HCT116 (cell line): ENCODE data around the gene HSPA12A. TPM values are rescaled to one million over a fixed set of nuclear protein-coding genes. Genes with fewer than 3 reads are reported as not detected.

Experiments
- ATAC-seq: fragments of 200-7000 bp; cut with Tn5 transposase; 2 replicates; pipeline ENCODE4 v1.9.1; 2020; ENCODE audit warnings: mild to moderate bottlenecking, moderate library complexity
- BruUV-seq: library from RNA; stranded (reverse); fragments of 400-500 nt; replicated peaks from 2 replicates; lab custom pipeline; 2021; lab: Mats Ljungman, UMichigan
- CTCF ChIA-PET: fragments of 300-600 bp; sonication (Branson Sonifier 250); formaldehyde crosslinking; loops from one replicate; lab custom pipeline; 2021; ENCODE audit warnings: antibody characterized with exemption; lab: Charles Lee
- POLR2A ChIA-PET: fragments of 300-600, 350-600 bp; sonication (Branson Sonifier 250); formaldehyde crosslinking; loops from one replicate; lab custom pipeline; 2021; ENCODE audit warnings: antibody characterized with exemption; lab: Charles Lee
- RAD21 ChIA-PET, 2 experiments: fragments of 300-600 bp; sonication (Branson Sonifier 250); formaldehyde crosslinking; loops; one replicate each; lab custom pipeline; 2023; ENCODE audit warnings: low total read pairs in 2 of 2; ENCODE audit not compliant: uncharacterized antibody in 2 of 2, unreplicated experiment in 2 of 2, low non-redundant PET in 1 of 2; lab: Charles Lee
- DNase-seq: peaks from one replicate; pipeline ENCODE4 v3.0.0-alpha.2; 2010; ENCODE audit warnings: low read depth, low spot score
- H2AFZ ChIP-seq: fragments of 200-600 bp; shearing (Covaris generic), sonication (generic); 2 replicates; pipeline ENCODE4 v1.6.1; 2017; ENCODE audit warnings: low read depth, mixed run types, mixed read lengths, antibody characterized with exemption, low read length; ENCODE audit not compliant: poor library complexity, severe bottlenecking
- H3K27ac ChIP-seq: 2 replicates; pipeline ENCODE4 v1.5.1; 2012; ENCODE audit warnings: low read depth, low read length
- H3K27me3 ChIP-seq: fragments of 200-600 bp; sonication (generic); 2 replicates; pipeline ENCODE4 v1.6.1; 2016; ENCODE audit warnings: mixed run types, low read length, mixed read lengths; ENCODE audit not compliant: insufficient read depth
- H3K36me3 ChIP-seq, 2 experiments: fragments of 200-500 bp in 1 of 2; fragments of 200-600 bp in 1 of 2; sonication (Bioruptor generic) in 1 of 2; sonication (generic) in 1 of 2; 2 replicates each; pipeline versions ENCODE4 v1.5.1 to v1.6.1; 2014 to 2016; ENCODE audit warnings: low read length in 2 of 2, inconsistent platforms in 1 of 2, mixed read lengths in 1 of 2, mixed run types in 1 of 2; ENCODE audit not compliant: insufficient read depth in 2 of 2, control insufficient read depth in 1 of 2
- H3K4me1 ChIP-seq, 2 experiments: fragments of 200-600 bp in 1 of 2; sonication (generic) in 1 of 2; 2 replicates each; pipeline versions ENCODE4 v1.5.1 to v1.6.1; 2012 to 2017; ENCODE audit warnings: low read length in 2 of 2, inconsistent platforms in 1 of 2, mild to moderate bottlenecking in 1 of 2, mixed read lengths in 1 of 2, mixed run types in 1 of 2, moderate library complexity in 1 of 2; ENCODE audit not compliant: insufficient read depth in 2 of 2, control insufficient read depth in 1 of 2
- H3K4me2 ChIP-seq: fragments of 200-600 bp; sonication (generic); 2 replicates; pipeline ENCODE4 v1.6.1; 2017; ENCODE audit warnings: mixed run types, low read length, mixed read lengths
- H3K4me3 ChIP-seq, 2 experiments: fragments of 200-600 bp in 1 of 2; sonication (generic) in 1 of 2; replicated peaks in 1 of 2; 2 replicates each; pipeline ENCODE4 v1.5.1; 2011 to 2016; ENCODE audit warnings: low read length in 2 of 2, control low read depth in 1 of 2, low read depth in 1 of 2, mild to moderate bottlenecking in 1 of 2, mixed read lengths in 1 of 2, mixed run types in 1 of 2
- H3K79me2 ChIP-seq: fragments of 200-600 bp; sonication (generic); 2 replicates; pipeline ENCODE4 v1.6.1; 2017; ENCODE audit warnings: mild to moderate bottlenecking, mixed run types, low read length, moderate library complexity, mixed read lengths; ENCODE audit not compliant: insufficient read depth
- H3K9ac ChIP-seq: fragments of 200-600 bp; sonication (generic); 2 replicates; pipeline ENCODE4 v1.6.1; 2016; ENCODE audit warnings: low read length, mixed read lengths
- H3K9me2 ChIP-seq: fragments of 200-600 bp; sonication (generic), shearing (Covaris generic); 2 replicates; pipeline ENCODE4 v1.6.1; 2017; ENCODE audit warnings: mixed run types, mild to moderate bottlenecking, moderate library complexity; ENCODE audit not compliant: insufficient read depth
- H3K9me3 ChIP-seq, 2 experiments: fragments of 200-500 bp in 1 of 2; fragments of 200-600 bp in 1 of 2; sonication (Bioruptor generic) in 1 of 2; sonication (generic) in 1 of 2; 2 replicates each; pipeline ENCODE4 v1.6.1; 2014 to 2017; ENCODE audit warnings: low read length in 2 of 2, mixed read lengths in 2 of 2, inconsistent platforms in 1 of 2, low read depth in 1 of 2, mild to moderate bottlenecking in 1 of 2, mixed run types in 1 of 2, moderate library complexity in 1 of 2; ENCODE audit not compliant: control insufficient read depth in 1 of 2, insufficient read depth in 1 of 2
- H4K20me1 ChIP-seq: fragments of 200-600 bp; sonication (generic), shearing (Covaris generic); 2 replicates; pipeline ENCODE4 v1.6.1; 2017; ENCODE audit warnings: mixed run types, mild to moderate bottlenecking, moderate library complexity; ENCODE audit not compliant: insufficient read depth
- ATF3 ChIP-seq: IDR thresholded peaks from 2 replicates; pipeline ENCODE4 v1.6.1; 2012
- CBX3 ChIP-seq: IDR thresholded peaks from 2 replicates; pipeline ENCODE4 v1.6.1; 2012; ENCODE audit warnings: low read depth
- CTCF ChIP-seq, 3 experiments: fragments of 200-600 bp in 1 of 3; sonication (generic) in 1 of 3; IDR thresholded peaks in 2 of 3; conservative IDR thresholded peaks in 1 of 3; 2 replicates each; pipeline ENCODE4 v1.5.1; 2012 to 2017; ENCODE audit warnings: low read depth in 2 of 3, low read length in 2 of 3, antibody characterized with exemption in 1 of 3, borderline replicate concordance in 1 of 3, control low read depth in 1 of 3, mild to moderate bottlenecking in 1 of 3, mixed read lengths in 1 of 3, mixed run types in 1 of 3, moderate library complexity in 1 of 3; ENCODE audit not compliant: insufficient read depth in 1 of 3
- ELF1 ChIP-seq: IDR thresholded peaks from 2 replicates; pipeline ENCODE4 v1.6.1; 2012; ENCODE audit warnings: low read depth, borderline replicate concordance
- EZH2 ChIP-seq: fragments of 200-600 bp; sonication (generic); IDR thresholded peaks from 2 replicates; pipeline ENCODE4 v1.6.1; 2017; ENCODE audit warnings: antibody characterized with exemption, mixed run types
- FOSL1 ChIP-seq: IDR thresholded peaks from 2 replicates; pipeline ENCODE4 v1.6.1; 2012; ENCODE audit warnings: low read depth
- POLR2A ChIP-seq: IDR thresholded peaks from 2 replicates; pipeline ENCODE4 v1.7.0; 2011; ENCODE audit warnings: borderline replicate concordance; ENCODE audit not compliant: insufficient read depth, insufficient read length; ENCODE audit errors: extremely low read depth
- POLR2AphosphoS5 ChIP-seq: IDR thresholded peaks from 2 replicates; pipeline ENCODE4 v1.6.1; 2011; ENCODE audit warnings: mild to moderate bottlenecking, low read depth, low read length, moderate library complexity
- REST ChIP-seq: IDR thresholded peaks from 2 replicates; pipeline ENCODE4 v1.6.1; 2012; ENCODE audit warnings: low read depth
- SIN3A ChIP-seq: IDR thresholded peaks from 2 replicates; pipeline ENCODE4 v1.6.1; 2012; ENCODE audit warnings: low read depth
- SP1 ChIP-seq: IDR thresholded peaks from 2 replicates; pipeline ENCODE4 v1.6.1; 2012; ENCODE audit warnings: low read depth
- SRF ChIP-seq: IDR thresholded peaks from 2 replicates; pipeline ENCODE4 v1.6.1; 2012; ENCODE audit warnings: low read depth
- TCF7L2 ChIP-seq: IDR thresholded peaks from 2 replicates; pipeline ENCODE4 v1.7.0; 2011; ENCODE audit warnings: borderline replicate concordance, inconsistent platforms; ENCODE audit not compliant: insufficient read depth, insufficient read length; ENCODE audit errors: extremely low read depth
- YY1 ChIP-seq: IDR thresholded peaks from 2 replicates; pipeline ENCODE4 v1.6.1; 2011; ENCODE audit warnings: low read length, low read depth, moderate library complexity, mild to moderate bottlenecking; ENCODE audit not compliant: insufficient replicate concordance; ENCODE audit errors: extremely low read depth
- ZBTB33 ChIP-seq: IDR thresholded peaks from 2 replicates; pipeline ENCODE4 v1.6.1; 2011; ENCODE audit warnings: mild to moderate bottlenecking, low read length, moderate library complexity; ENCODE audit not compliant: insufficient replicate concordance; ENCODE audit errors: extremely low read depth
- ZFX ChIP-seq: fragments of 450-650 bp; IDR thresholded peaks from 2 replicates; pipeline ENCODE4 v1.6.1; 2017
- ZNF274 ChIP-seq: fragments of 200-500 bp; sonication (Bioruptor generic); IDR thresholded peaks from 2 replicates; pipeline ENCODE4 v1.6.1; 2014; ENCODE audit warnings: mild to moderate bottlenecking, low read depth, low read length, inconsistent platforms
- intact Hi-C: fragments of 100-400 bp; cut with micrococcal nuclease; formaldehyde crosslinking; loops from 2 replicates; pipeline ENCODE4 v1.10.0; 2022
- total RNA-seq: library from RNA; stranded (reverse); gene quantifications from one replicate; pipeline ENCODE4 v1.2.1, GENCODE V29; 2021; ENCODE audit not compliant: unreplicated experiment

The HSPA12A gene
- total RNA-seq, 1 experiment from 2014 or later, result 19.8 TPM

- BruUV-seq, result no TSS peak
- POLR2A ChIA-PET, result no interaction called here
- Histone ChIP-seq H3K9me2 (no peaks in the 10 kb centered on the region), H3K9ac (no peak overlapping the region), H3K27me3 (0 out of 2 replicates have a peak, but pooled peaks cover 3% of the 10 kb centered on the region), H4K20me1 (no peaks in the 10 kb centered on the region), H2AFZ (no peak overlapping the region), H3K4me3 (no peak overlapping the region), H3K27ac (no peak overlapping the region), H3K79me2 (no peaks in the 10 kb centered on the region), H3K36me3 (no peaks in the 10 kb centered on the region), H3K9me3 (no peaks in the 10 kb centered on the region), H3K4me2 (no peak overlapping the region), H3K4me1 (no peaks in the 10 kb centered on the region)
- CTCF ChIA-PET, result interaction anchor here (1.0 kb wide), 1 partner anchor 23 kb away, joined by 3 read pairs; no protein-coding TSS in a partner anchor
- RAD21 ChIA-PET, result no interaction called here
- intact Hi-C loops, result no loop called here
- no peak for TF ChIP-seq SIN3A
- no peak for TF ChIP-seq POLR2A
- TF ChIP-seq ZBTB33, result no peak
- no peak for TF ChIP-seq POLR2AphosphoS5
- no peak for TF ChIP-seq YY1
- TF ChIP-seq CTCF (IDR thresholded peaks at IDR 0.05 in 2 of 3, conservative IDR thresholded peaks at IDR 0.05 in 1 of 3; ENCODE audit: borderline replicate concordance in 1 of 3, insufficient read depth in 1 of 3, low read depth in 2 of 3, low read length in 2 of 3), result no peak
- no peak for TF ChIP-seq FOSL1
- TF ChIP-seq REST, result no peak
- TF ChIP-seq EZH2, result no peak
- no peak for TF ChIP-seq ZNF274
- no peak for TF ChIP-seq CBX3
- TF ChIP-seq ELF1, result no peak
- no peak for TF ChIP-seq TCF7L2
- TF ChIP-seq SRF, result no peak
- no peak for TF ChIP-seq ATF3
- no peak for TF ChIP-seq SP1
- TF ChIP-seq ZFX, result no peak
- ATAC-seq (no peak), DNase-seq (no peak)
These were observed 83.2 kb downstream of the HSPA12A start for GRCh38 chr10:116659049-116659670.
